Kidney epithelial cell (primary cell): ENCODE measurements around the gene COMMD1. TPM values are rescaled to one million over a fixed set of nuclear protein-coding genes. Genes with fewer than 3 reads are reported as not detected.

ENCODE experiments used
- DNase-seq: peaks from one replicate; pipeline ENCODE4 v3.0.0-alpha.2; 2010; ENCODE audit warnings: low read depth
- H3K27me3 ChIP-seq: 2 replicates; pipeline ENCODE4 v1.6.0; 2011; ENCODE audit warnings: low read length; ENCODE audit not compliant: control insufficient read depth, insufficient read depth
- H3K36me3 ChIP-seq: 2 replicates; pipeline ENCODE4 v1.5.1; 2011; ENCODE audit warnings: low read length; ENCODE audit not compliant: control insufficient read depth, insufficient read depth
- H3K4me3 ChIP-seq: 2 replicates; pipeline ENCODE4 v1.5.1; 2011; ENCODE audit warnings: low read depth, mild to moderate bottlenecking, control low read depth, low read length
- CTCF ChIP-seq: IDR thresholded peaks from 2 replicates; pipeline ENCODE4 v1.5.1; 2011; ENCODE audit warnings: mild to moderate bottlenecking, moderate library complexity, low read length, control low read depth, inconsistent platforms; ENCODE audit not compliant: insufficient read depth, poor library complexity, severe bottlenecking
- total RNA-seq: library from RNA; depleted of rRNA; stranded (reverse); fragments of >200 nt; gene quantifications from 2 replicates; pipeline ENCODE4 v1.2.3, GENCODE V29; 2015

Gene COMMD1
- total RNA-seq, 1 donor from 2014 or later = 44.1 TPM

- no peaks in the 10 kb centered on the region for H3K27me3 ChIP-seq
- no peak overlapping the region for H3K4me3 ChIP-seq
- no peak for TF ChIP-seq CTCF
- H3K36me3 ChIP-seq = no peaks in the 10 kb centered on the region
- no peak for DNase-seq
These were observed 136.9 kb downstream of the COMMD1 start for GRCh38 chr2:62042400-62042799.

- Histone ChIP-seq H3K4me3 (no peak overlapping the region), H3K27me3 (no peaks in the 10 kb centered on the region), H3K36me3 (no peaks in the 10 kb centered on the region)
- no peak for TF ChIP-seq CTCF
- DNase-seq = no peak
These were observed 137.5 kb downstream of the COMMD1 start for GRCh38 chr2:62042944-62043343.

DNA sequence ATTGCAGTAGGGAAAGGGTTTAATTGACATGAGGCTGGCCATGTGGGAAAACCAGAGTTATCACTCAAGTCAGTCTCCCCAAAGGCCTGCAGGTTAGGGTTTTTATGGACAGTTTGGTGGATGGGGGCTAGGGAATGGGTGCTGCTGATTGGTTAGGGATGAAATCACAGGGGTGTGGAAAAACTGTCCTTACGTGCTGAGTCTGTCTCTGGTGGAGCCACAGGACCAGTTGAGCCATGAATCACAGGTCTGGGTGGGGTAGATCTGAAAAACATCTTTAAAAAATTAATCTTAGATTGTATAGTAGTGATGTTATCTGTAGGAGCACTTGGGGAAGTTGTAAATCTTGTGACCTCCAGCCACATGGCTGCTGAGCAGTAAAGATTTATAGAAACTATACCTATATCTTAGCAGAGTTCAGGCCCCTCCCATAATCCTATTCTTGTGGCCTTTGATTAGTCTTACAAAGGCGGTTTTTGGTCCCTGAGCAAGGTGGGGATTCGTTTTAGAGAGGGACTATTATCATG, 139.6 kb downstream of the COMMD1 start:
- TF ChIP-seq CTCF = no peak
- DNase-seq = no peak
- Histone ChIP-seq H3K4me3 (no peak overlapping the region), H3K36me3 (no peaks in the 10 kb centered on the region), H3K27me3 (no peaks in the 10 kb centered on the region)

GRCh38 chr2:62046141-62046540, 140.7 kb downstream of the COMMD1 start:
- no peak for DNase-seq
- TF ChIP-seq CTCF = no peak
- H3K4me3 ChIP-seq = no peak overlapping the region
- no peaks in the 10 kb centered on the region for H3K36me3 ChIP-seq
- H3K27me3 ChIP-seq = no peaks in the 10 kb centered on the region

- no peaks in the 10 kb centered on the region for H3K27me3 ChIP-seq
- no peak for DNase-seq
- H3K36me3 ChIP-seq = no peaks in the 10 kb centered on the region
- TF ChIP-seq CTCF = no peak
- H3K4me3 ChIP-seq = no peak overlapping the region
These were observed 145.1 kb downstream of the COMMD1 start for GRCh38 chr2:62050456-62051045.
